ENCODE data around the gene C8A.

DNA sequence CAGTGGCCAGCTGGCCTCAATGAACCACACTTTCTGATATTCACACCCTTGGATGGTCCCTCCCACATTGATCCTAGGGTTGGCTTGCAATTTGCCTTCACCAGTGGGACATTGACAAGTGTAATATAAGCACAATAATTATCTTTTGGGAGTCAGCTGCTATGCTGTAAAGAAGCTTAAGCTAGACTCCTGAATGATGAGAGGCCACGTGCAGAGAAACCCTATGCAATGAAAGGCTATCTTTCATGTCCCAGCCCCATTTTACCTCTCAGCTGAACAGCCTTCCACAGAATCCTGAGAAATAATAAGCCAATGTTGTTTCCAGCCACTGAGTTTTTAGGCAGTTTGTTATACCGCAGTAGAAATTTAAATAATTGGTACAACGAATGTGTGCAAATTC is 11.1 kb upstream of the C8A start:
- TF ChIP-seq POLR2AphosphoS5 (IDR thresholded peaks at IDR 0.05; ENCODE audit: insufficient read depth in 1 of 2, low read depth in 1 of 2) (no peak), POLR2A (IDR thresholded peaks at IDR 0.05) (no peak)
